SU-DHL-6 (cell line): Measurements from ENCODE around the gene TTC23L.
"Not testable (repeated sequence)": the region's sequence is repeated elsewhere in the genome, so short reads cannot be mapped to it uniquely, and the experiment has no call there.

Experiments
- H2AFZ ChIP-seq: fragments of 200-600 bp; sonication (generic); 2 replicates; pipeline ENCODE4 v1.6.1; 2014; ENCODE audit warnings: low read depth, mild to moderate bottlenecking, moderate library complexity, mixed read lengths, antibody characterized with exemption, low read length; ENCODE audit not compliant: severe bottlenecking
- H3F3A ChIP-seq: fragments of 200-600 bp; shearing (Covaris generic); 2 replicates; pipeline ENCODE4 v1.6.0; 2016; ENCODE audit warnings: antibody characterized with exemption, mild to moderate bottlenecking; ENCODE audit not compliant: insufficient read depth
- H3K27ac ChIP-seq: fragments of 200-600 bp; sonication (generic); 2 replicates; pipeline ENCODE4 v1.5.1; 2016; ENCODE audit warnings: low read depth, mild to moderate bottlenecking, low read length, moderate library complexity, mixed read lengths
- H3K27me3 ChIP-seq: fragments of 200-600 bp; sonication (generic), shearing (Covaris generic); 2 replicates; pipeline ENCODE4 v1.6.0; 2014; ENCODE audit warnings: mild to moderate bottlenecking, low read length
- H3K36me3 ChIP-seq: fragments of 200-600 bp; sonication (generic); 2 replicates; pipeline ENCODE4 v1.6.1; 2014; ENCODE audit warnings: mild to moderate bottlenecking, low read length, mixed read lengths
- H3K4me2 ChIP-seq: fragments of 300-600, 200-600 bp; shearing (Covaris generic), sonication (generic); 2 replicates; pipeline ENCODE4 v1.6.0; 2014; ENCODE audit warnings: low read length, low read depth, mild to moderate bottlenecking; ENCODE audit not compliant: poor library complexity, severe bottlenecking
- H3K4me3 ChIP-seq: fragments of 200-600 bp; sonication (generic); 2 replicates; pipeline ENCODE4 v1.5.1; 2014; ENCODE audit warnings: antibody characterized with exemption, low read length, mild to moderate bottlenecking, mixed read lengths; ENCODE audit not compliant: insufficient read depth, poor library complexity, severe bottlenecking
- H3K79me2 ChIP-seq: fragments of 200-600 bp; sonication (generic); 2 replicates; pipeline ENCODE4 v1.6.1; 2014; ENCODE audit warnings: mild to moderate bottlenecking, low read length, moderate library complexity; ENCODE audit not compliant: insufficient read depth
- H3K9ac ChIP-seq: fragments of 200-600 bp; sonication (generic); 2 replicates; pipeline ENCODE4 v1.7.0; 2014; ENCODE audit warnings: mild to moderate bottlenecking, low read length
- H3K9me2 ChIP-seq: fragments of 200-600 bp; sonication (generic); replicated peaks from 2 replicates; pipeline ENCODE4 v1.6.1; 2014; ENCODE audit warnings: low read length; ENCODE audit not compliant: insufficient read depth
- H3K9me3 ChIP-seq: fragments of 200-600 bp; sonication (generic); 2 replicates; pipeline ENCODE4 v1.6.1; 2014; ENCODE audit warnings: low read length, mixed read lengths; ENCODE audit not compliant: insufficient read depth
- H4K20me1 ChIP-seq: fragments of 200-600 bp; sonication (generic); 2 replicates; pipeline ENCODE4 v1.6.1; 2014; ENCODE audit warnings: low read depth, mild to moderate bottlenecking, antibody characterized with exemption, low read length, moderate library complexity, mixed read lengths
- EZH2phosphoT487 ChIP-seq: fragments of 200-600 bp; sonication (generic), shearing (Covaris generic); conservative IDR thresholded peaks from 2 replicates; pipeline ENCODE4 v1.6.1; 2018; ENCODE audit warnings: mild to moderate bottlenecking, antibody characterized with exemption, low read length, moderate library complexity, mixed read lengths
- TF ChIP-seq, protein P1 (sequence below): fragments of 200-600 bp; sonication (generic); IDR thresholded peaks from one replicate; pipeline ENCODE4 v1.5.1; 2017; ENCODE audit warnings: antibody characterized with exemption, mild to moderate bottlenecking, low read length, moderate library complexity; ENCODE audit not compliant: insufficient read depth, poor library complexity, severe bottlenecking

The TTC23L gene

DNA sequence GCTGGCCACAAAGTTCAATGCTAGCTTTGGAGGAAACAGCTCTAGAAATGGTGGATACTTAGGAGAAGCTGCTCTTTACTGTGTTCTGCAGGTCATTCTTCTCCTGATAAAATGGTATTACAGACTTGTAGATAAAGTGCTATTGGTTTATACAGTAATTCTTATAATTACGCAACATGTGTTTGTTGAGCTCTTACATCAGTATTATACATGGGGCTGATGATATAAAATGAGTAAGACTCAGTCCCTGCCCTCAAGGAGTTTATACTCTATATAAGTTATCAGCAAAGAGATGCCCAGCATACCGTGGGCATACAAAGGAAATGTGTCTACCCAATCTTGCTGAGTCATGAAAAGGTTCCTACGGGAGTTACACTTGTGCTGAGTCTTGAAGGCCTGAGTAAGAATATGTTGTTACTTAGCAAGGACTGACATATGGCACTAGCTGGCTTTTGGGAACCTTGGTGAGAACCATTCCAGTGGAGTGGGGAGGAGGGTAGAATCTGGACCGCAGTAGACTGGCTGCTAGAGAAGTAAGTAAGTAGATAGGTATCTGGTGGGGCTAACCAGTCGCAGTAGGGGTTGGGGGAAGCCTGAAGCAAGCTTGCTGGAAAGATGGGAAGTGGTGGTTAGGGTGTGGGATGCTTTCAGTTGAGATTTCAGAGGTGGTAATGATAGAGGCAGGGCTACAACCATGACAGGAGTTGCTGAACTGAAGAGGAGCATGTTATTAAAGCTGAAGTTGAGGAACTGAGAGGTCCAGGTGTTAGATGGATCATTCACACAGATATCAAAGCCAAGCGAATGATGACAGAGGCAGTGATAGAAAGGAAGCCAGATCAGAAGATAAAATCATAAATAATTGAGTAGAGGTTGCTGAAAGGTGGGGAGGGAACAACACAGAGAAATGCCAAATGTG, 11.1 kb upstream of the TTC23L start:
- Histone ChIP-seq H3K9me2 (no peaks in the 10 kb centered on the region), H3K36me3 (no peaks in the 10 kb centered on the region), H3K4me3 (no peak overlapping the region), H3K9me3 (no peaks in the 10 kb centered on the region), H3K79me2 (no peaks in the 10 kb centered on the region), H3F3A (no peaks in the 10 kb centered on the region), H4K20me1 (no peaks in the 10 kb centered on the region), H2AFZ (no peak overlapping the region), H3K27me3 (no peaks in the 10 kb centered on the region), H3K9ac (no peak overlapping the region), H3K4me2 (no peak overlapping the region), H3K27ac (no peak overlapping the region)
- TF ChIP-seq, protein P1, sequence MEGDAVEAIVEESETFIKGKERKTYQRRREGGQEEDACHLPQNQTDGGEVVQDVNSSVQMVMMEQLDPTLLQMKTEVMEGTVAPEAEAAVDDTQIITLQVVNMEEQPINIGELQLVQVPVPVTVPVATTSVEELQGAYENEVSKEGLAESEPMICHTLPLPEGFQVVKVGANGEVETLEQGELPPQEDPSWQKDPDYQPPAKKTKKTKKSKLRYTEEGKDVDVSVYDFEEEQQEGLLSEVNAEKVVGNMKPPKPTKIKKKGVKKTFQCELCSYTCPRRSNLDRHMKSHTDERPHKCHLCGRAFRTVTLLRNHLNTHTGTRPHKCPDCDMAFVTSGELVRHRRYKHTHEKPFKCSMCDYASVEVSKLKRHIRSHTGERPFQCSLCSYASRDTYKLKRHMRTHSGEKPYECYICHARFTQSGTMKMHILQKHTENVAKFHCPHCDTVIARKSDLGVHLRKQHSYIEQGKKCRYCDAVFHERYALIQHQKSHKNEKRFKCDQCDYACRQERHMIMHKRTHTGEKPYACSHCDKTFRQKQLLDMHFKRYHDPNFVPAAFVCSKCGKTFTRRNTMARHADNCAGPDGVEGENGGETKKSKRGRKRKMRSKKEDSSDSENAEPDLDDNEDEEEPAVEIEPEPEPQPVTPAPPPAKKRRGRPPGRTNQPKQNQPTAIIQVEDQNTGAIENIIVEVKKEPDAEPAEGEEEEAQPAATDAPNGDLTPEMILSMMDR, result no peak

DNA sequence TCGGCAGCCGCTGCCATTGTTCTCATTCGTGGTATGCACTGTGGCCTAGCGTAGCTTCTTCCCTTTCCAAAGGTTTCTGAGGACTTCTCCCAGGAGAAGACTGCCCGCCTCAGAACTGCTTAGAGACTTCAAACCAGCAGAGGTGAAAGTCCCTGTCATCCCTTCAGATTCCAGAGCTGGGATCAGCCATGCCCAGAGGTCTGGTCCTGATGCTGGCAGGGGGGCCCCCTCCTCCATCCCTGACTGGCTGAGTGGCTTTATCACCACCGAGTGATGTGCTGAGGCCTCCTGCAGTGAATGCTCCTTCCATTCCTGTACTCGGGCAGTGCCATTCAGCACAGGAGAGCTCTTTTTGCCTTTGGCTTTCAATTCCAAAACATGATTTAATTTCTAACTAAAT, 8.1 kb upstream of the TTC23L start:
- not testable (repeated sequence) for H3K27me3 ChIP-seq, H3K9ac ChIP-seq, H3K79me2 ChIP-seq, H3K27ac ChIP-seq, H4K20me1 ChIP-seq, H3K4me2 ChIP-seq, H3K36me3 ChIP-seq, H3K9me2 ChIP-seq, H3K4me3 ChIP-seq, H3K9me3 ChIP-seq, H2AFZ ChIP-seq, H3F3A ChIP-seq

DNA sequence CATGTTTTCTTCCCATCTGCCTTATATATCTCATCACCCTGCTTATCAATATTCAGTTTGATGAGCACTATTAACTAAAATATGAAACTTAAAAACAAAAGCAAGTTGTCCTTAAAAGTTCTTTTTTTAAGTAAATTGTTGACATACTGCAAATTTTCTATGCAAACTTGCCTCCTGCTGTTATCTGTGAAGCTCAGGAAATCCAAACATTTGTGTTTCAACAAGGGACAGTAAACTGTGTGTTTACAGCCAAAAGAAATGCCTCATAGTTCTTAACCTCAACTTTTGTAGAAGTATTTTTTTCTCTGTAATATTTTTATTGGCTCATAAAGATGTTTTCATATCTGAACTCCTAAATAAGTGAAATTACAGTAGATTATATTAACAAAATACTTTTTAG, 7.7 kb upstream of the TTC23L start:
- no peaks in the 10 kb centered on the region for H3F3A ChIP-seq

DNA sequence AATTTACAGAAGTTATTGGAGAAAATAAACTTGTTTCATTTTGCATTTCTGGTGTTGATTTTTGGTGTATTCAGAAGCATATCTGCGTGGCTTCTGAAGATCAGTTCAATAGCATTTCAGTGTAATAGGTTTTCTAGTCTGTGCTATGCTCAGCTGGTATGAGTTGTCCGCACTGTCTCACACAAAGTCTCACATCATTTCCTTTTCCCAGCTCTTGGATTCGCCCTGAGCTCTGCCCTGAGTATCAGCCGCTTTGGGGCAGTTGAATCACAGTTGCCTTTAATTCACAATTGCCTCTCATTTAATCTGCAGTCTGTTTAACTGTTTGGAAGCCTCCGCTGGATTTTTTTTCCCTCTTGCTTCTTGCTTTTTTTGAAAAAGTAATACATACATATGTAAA, 6.4 kb upstream of the TTC23L start:
- H3K27me3 ChIP-seq, result no peaks in the 10 kb centered on the region
- H3K9me3 ChIP-seq, result no peaks in the 10 kb centered on the region
- H3K27ac ChIP-seq, result no peak overlapping the region
- H3K36me3 ChIP-seq, result no peaks in the 10 kb centered on the region
- H2AFZ ChIP-seq, result no peak overlapping the region
- no peaks in the 10 kb centered on the region for H3K79me2 ChIP-seq
- H3K4me2 ChIP-seq, result no peak overlapping the region
- H3K9ac ChIP-seq, result no peak overlapping the region
- no peak overlapping the region for H3K4me3 ChIP-seq
- H3F3A ChIP-seq, result no peaks in the 10 kb centered on the region
- no peaks in the 10 kb centered on the region for H3K9me2 ChIP-seq
- no peak for TF ChIP-seq EZH2phosphoT487
- TF ChIP-seq, protein P1, result no peak
- no peaks in the 10 kb centered on the region for H4K20me1 ChIP-seq

More for the DNA sequence above, 7.7 kb upstream of the TTC23L start:
- Histone ChIP-seq H3K27ac (no peak overlapping the region), H4K20me1 (no peaks in the 10 kb centered on the region), H3K79me2 (no peaks in the 10 kb centered on the region), H3K27me3 (no peaks in the 10 kb centered on the region), H2AFZ (no peak overlapping the region), H3K9ac (no peak overlapping the region), H3K9me2 (no peaks in the 10 kb centered on the region), H3K36me3 (no peaks in the 10 kb centered on the region), H3K4me3 (no peak overlapping the region), H3K4me2 (no peak overlapping the region), H3K9me3 (no peaks in the 10 kb centered on the region)
- TF ChIP-seq EZH2phosphoT487, result no peak
- TF ChIP-seq, protein P1, result no peak
